Endothelial cell of umbilical vein (primary cell): ENCODE results near the gene MMP1.

Experiments used
- CTCF ChIP-seq, 2 donors: IDR thresholded peaks; 1 replicate in 1 of 2; 2 replicates in 1 of 2; pipeline ENCODE4 v1.5.1; 2011; ENCODE audit warnings: low read length in 2 of 2, mild to moderate bottlenecking in 2 of 2, moderate library complexity in 2 of 2, control low read depth in 1 of 2, inconsistent platforms in 1 of 2, low read depth in 1 of 2; ENCODE audit not compliant: insufficient read depth in 1 of 2; ENCODE audit errors: extremely low read depth in 1 of 2
- EZH2 ChIP-seq: IDR thresholded peaks from 2 replicates; pipeline ENCODE4 v1.6.1; 2012; ENCODE audit warnings: borderline replicate concordance, low read depth, mild to moderate bottlenecking, moderate library complexity, low read length, inconsistent platforms; ENCODE audit not compliant: severe bottlenecking
- FOS ChIP-seq: IDR thresholded peaks from 2 replicates; pipeline ENCODE4 v1.6.1; 2011; ENCODE audit warnings: mild to moderate bottlenecking, low read length, moderate library complexity, borderline replicate concordance; ENCODE audit not compliant: insufficient read depth
- JUN ChIP-seq: IDR thresholded peaks from 2 replicates; pipeline ENCODE4 v1.6.1; 2011; ENCODE audit warnings: borderline replicate concordance, low read depth; ENCODE audit not compliant: insufficient read length, insufficient read depth
- MAX ChIP-seq: IDR thresholded peaks from 2 replicates; pipeline ENCODE4 v1.6.1; 2011; ENCODE audit not compliant: insufficient read depth, insufficient read length
- POLR2A ChIP-seq: IDR thresholded peaks from 2 replicates; pipeline ENCODE4 v1.6.1; 2012; ENCODE audit warnings: low read depth, mild to moderate bottlenecking, control low read depth, low read length
- POLR2AphosphoS5 ChIP-seq: IDR thresholded peaks from 2 replicates; pipeline ENCODE4 v1.6.1; 2012; ENCODE audit warnings: low read depth, mild to moderate bottlenecking, control low read depth, low read length, moderate library complexity; ENCODE audit not compliant: insufficient read depth

GRCh38 chr11:102753267-102753666 lies 44.7 kb downstream of the MMP1 start:
- TF ChIP-seq POLR2AphosphoS5, result no peak
- TF ChIP-seq CTCF (IDR thresholded peaks at IDR 0.05; ENCODE audit: extremely low read depth in 1 of 2, insufficient read depth in 1 of 2, low read depth in 1 of 2, low read length in 2 of 2), result no peak
- TF ChIP-seq POLR2A, result no peak
- no peak for TF ChIP-seq MAX
- TF ChIP-seq EZH2, result no peak
- TF ChIP-seq FOS, result no peak
- TF ChIP-seq JUN, result no peak
